HG02852 (cell line): Measurements from ENCODE around the gene LYSET.
"Not testable (repeated sequence)": the region's sequence is repeated elsewhere in the genome, so short reads cannot be mapped to it uniquely, and the experiment has no call there.

Source experiments
- ATAC-seq: cut with Tn5 transposase; IDR thresholded peaks from one replicate; pipeline ENCODE4 v1.9.1; 2021; ENCODE audit warnings: mild to moderate bottlenecking, moderate library complexity; ENCODE audit not compliant: unreplicated experiment

LYSET gene, protein sequence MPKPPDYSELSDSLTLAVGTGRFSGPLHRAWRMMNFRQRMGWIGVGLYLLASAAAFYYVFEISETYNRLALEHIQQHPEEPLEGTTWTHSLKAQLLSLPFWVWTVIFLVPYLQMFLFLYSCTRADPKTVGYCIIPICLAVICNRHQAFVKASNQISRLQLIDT

DNA sequence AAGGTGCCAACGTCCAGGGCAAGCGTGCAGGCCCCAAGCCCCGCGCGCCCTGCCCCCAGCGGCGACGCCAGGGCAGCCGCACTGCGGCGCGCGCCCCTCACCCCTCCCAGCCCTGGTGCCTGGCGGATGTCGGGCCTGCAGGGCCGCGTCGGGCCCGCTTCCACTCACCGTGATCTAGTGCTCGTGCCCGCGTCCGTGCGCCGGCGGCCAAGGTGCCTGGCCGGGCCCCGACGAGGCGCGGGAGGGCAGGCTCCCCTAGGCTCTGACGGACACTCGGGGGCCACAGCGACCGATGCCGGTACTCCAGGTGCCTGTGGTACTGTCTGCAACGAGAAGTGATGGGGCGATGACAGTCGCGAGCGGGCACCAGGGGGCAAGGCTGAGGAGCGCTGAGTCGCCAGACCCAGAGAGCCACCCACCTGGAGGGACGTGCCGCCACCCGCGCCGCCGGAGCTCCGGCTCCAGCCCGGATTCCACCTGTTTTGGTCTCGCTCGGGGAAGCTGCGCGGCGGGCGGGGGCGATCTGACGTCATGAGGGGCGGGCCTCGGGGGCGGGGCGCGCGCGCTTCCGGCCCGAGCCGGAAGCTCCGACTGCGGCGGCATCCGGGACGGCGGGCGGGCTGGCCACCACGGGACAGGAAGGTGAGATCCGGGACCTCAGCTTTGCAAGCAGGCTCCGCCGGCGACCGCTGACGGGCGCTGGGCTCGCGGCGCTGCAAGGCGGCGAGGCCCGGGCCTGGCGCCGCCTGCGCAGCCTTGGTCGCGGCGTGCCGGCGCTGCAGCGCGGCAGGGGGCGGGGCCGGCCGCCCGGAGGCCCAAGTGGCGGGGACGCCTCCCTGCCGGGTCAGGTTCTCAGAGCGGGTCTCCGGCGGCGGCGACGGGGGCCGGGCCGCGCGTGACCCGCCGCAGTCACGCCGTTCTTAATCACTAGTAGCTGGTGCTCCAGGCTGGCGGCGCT lies at the start of gene LYSET, which contains the start of gene MOAP1:
Gene LYSET, plus strand, starts transcription at position 927 of the 958 bp plus-strand sequence. CDS start 89 bp downstream, outside the sequence.
Gene MOAP1, minus strand, starts transcription at position 507 of the 958 bp plus-strand sequence. CDS start 655 bp downstream, outside the sequence.
- ATAC-seq: peak; percentile 81

GRCh38 chr14:93135399-93135798 lies 49.7 kb upstream of the LYSET start:
- ATAC-seq: no peak

- no peak for ATAC-seq
These were observed 49.1 kb upstream of the LYSET start for GRCh38 chr14:93136009-93136408.

- not testable (repeated sequence) for ATAC-seq
These were observed 48.6 kb upstream of the LYSET start for GRCh38 chr14:93136508-93136907.

GRCh38 chr14:93137864-93138263 lies 47.3 kb upstream of the LYSET start:
- no peak for ATAC-seq

DNA sequence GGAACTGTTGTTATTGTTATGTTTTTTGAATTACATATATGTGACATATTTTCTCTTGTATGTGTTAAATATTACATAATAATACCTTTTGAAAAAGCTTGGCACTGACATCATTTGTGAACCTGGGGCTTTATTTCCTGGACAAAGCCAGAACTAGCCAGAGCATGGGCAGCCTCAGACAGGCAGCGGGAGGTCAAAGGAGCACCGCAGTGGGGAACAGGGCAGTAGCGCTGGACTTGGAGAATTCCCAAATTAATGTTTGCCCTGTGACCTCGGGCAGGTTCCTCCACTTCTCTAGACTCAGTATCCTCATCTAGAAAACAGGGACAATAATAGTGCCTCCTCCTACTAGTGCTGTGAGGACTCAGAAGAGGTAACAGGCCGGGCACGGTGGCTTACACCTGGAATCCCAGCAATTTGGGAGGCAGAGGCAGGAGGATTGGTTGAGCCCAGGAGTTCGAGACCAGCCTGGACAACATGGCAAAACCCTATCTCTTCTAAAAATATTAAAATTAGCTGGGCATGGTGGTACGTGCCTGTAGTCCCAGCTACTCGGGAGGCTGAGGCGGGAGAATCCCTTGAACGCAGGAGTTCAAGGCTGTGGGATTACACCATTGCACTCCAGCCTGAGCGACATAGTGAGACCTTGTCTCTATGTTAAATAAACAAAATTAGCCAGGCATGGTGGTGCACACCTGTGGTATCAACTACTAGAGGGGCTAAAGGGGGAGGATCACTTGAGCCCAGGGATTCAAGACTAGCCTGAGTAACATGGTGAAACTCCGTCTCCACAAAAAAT lies 42.1 kb upstream of the LYSET start:
- ATAC-seq: no peak

- no peak for ATAC-seq
These were observed 39.0 kb upstream of the LYSET start for GRCh38 chr14:93146119-93146518.

DNA sequence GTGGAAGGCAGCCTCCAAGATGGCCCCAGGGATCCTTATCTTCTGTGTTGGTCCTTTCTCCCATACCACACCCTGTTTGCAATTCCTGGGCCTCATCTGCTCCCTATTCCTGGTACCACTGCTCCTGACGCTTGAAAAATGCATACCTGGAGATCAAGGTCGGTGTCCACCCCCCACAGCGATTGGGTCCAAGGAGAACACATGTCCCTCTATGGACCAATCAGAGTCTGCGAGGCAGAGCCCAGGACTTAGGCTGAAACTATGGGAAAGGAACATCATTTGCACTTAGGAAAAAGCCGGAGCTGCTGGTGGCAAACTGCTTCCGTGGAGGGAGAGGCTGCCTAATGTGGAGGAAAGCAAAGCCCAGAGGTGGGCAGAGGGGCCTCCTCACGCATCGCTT lies 36.1 kb upstream of the LYSET start:
- no peak for ATAC-seq

- ATAC-seq: no peak
These were observed 34.6 kb upstream of the LYSET start for GRCh38 chr14:93150227-93151208.

DNA sequence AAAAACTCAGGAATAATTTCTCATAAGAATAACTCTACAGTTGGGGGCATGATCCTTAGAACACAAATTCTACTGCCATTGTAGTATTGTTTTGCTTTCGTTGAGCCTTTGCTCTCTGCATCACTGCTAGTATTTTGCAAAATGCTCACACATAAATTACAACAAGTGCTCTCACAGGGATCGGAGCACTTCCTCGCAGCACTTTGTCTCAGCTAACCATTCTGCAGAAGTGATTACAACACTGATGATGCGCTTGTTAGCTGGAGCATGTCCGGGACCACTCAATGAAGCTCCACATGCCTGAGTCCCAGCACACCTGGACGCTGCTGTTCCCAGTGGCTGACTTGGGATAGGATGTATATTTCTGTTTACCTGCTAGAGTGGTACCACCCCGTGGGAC lies 32.0 kb upstream of the LYSET start:
- ATAC-seq: no peak

DNA sequence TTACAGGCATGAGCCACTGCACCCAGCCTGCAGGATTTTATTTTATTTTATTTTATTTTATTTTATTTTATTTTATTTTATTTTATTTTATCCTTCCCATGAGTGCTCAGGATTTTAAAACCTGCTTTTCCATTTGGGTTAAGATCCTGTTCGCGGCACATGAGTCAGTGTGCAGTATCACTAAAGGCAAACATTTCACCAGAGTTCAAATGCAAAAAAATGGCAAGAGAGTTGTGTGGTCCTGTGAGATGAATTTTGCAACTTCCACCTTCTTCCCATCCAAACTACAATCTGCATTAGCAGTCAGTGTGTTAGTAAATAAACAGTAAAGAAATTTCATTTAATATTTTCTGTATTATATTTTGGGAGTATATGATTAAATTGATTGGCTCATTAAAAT lies 29.4 kb upstream of the LYSET start:
- ATAC-seq: no peak

DNA sequence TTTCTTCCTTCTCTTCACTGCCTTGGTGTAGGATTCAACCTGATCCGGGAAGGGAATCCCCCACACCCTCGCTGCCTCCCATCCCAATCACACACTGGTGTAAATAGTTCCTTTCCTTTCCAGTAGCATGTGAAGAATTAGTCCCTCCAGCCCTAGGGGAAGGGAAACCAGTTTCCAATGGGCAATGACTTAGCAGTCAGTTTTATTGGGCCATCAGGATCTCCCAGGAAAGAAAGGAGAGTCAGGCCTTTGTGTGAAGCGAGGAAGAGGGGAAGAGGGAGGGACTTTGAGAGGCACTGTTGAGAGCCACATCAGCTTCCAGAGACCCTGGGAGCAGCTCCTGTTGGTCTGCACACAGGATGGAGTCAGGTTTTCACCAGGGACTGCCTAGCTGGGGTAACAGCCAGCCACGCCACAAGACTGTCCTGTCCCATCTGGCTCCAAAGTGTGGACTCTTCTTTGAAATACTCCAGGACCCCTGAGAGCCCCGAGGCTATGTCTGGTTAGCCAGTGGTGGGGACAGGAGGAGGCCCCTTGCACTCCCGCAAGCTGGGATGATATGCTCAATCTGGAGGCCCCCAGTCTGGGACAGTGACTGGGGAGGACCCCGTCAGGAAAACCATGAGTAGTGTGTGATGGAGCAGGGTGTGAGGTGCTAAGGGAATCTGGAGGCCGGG lies 28.3 kb upstream of the LYSET start:
- ATAC-seq: no peak

DNA sequence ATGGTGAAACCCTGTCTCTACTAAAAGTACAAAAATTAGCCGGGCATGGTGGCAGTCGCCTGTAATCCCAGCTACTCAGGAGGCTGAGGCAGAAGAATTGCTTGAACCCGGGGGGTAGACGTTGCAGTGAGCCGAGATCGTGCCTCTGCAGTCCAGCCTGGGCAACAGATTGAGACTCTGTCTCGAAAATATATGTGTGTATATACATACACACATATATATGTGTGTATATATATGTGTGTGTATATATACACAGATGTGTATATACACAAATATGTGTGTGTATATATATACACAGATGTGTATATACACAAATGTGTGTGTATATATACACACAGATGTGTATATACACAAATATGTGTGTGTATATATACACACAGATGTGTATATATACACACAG lies 26.8 kb upstream of the LYSET start:
- not testable (repeated sequence) for ATAC-seq

GRCh38 chr14:93159625-93160352 lies 25.3 kb upstream of the LYSET start:
- not testable (repeated sequence) for ATAC-seq

DNA sequence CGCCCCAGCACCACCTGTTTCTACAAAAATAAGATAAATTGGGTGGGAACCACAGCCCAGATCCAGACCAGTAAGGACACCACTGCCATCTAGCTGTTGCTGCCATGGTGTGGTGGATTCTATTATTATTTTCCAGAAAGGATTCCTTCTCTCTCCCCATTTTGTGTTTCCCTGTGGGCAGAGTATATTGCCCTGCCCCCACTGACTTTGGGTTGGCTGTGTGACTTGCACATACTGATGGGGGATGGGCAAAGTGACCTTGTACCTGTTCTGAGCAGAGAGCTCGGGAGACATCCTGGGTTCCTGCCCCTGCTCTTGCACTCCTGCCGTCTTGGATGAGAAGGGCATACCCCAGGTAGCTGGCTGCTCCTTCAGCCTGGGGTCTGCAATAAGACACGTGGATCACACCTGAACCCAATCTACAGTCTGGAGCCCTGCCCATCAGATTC lies 24.7 kb upstream of the LYSET start:
- no peak for ATAC-seq

GRCh38 chr14:93161411-93161940 lies 23.6 kb upstream of the LYSET start:
- ATAC-seq: no peak

DNA sequence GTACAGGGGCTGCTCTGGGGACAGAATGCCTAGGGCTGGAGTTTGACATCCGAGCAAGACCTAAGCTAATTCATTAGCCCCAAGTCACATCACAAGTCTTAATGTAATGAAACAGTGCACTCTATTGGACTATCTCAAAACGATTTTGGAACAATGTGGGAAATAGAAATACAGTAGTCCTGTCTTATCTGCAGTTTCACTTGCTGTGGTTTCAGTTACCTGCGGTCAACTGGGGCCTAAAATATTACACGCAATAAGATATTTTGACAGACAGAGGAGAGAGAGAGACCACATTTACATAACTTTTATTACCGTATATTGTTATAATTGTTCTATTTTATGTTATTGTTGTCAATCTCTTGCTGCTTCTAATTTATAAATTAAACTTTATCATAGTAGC lies 21.6 kb upstream of the LYSET start:
- no peak for ATAC-seq
